Nephron progenitor cell (in vitro differentiated cells): Measurements from ENCODE around the gene XCL1.

ENCODE experiments used
- DNase-seq: peaks from one replicate; pipeline ENCODE4 v3.0.0; 2021
- H3K27ac Mint-ChIP-seq: 2 replicates; pipeline ENCODE4 v1.8.0; 2021; ENCODE audit warnings: mild to moderate bottlenecking, moderate library complexity, mixed read lengths
- H3K27me3 Mint-ChIP-seq: 2 replicates; pipeline ENCODE4 v1.8.0; 2021; ENCODE audit warnings: mild to moderate bottlenecking, low read depth, mixed read lengths; ENCODE audit not compliant: poor library complexity
- H3K36me3 Mint-ChIP-seq: 2 replicates; pipeline ENCODE4 v1.8.0; 2021; ENCODE audit warnings: low read depth, mixed read lengths
- H3K4me1 Mint-ChIP-seq: 2 replicates; pipeline ENCODE4 v1.8.0; 2021; ENCODE audit warnings: mixed read lengths
- H3K4me3 Mint-ChIP-seq: 2 replicates; pipeline ENCODE4 v1.8.0; 2021; ENCODE audit warnings: mild to moderate bottlenecking, moderate library complexity, mixed read lengths
- H3K9me3 Mint-ChIP-seq: 2 replicates; pipeline ENCODE4 v1.8.0; 2021; ENCODE audit warnings: mild to moderate bottlenecking, moderate library complexity, mixed read lengths
- CTCF ChIP-seq: fragments of 200-600 bp; sonication (generic); IDR thresholded peaks from 2 replicates; pipeline ENCODE4 v1.5.0; 2021; ENCODE audit warnings: antibody characterized with exemption

XCL1 gene

DNA sequence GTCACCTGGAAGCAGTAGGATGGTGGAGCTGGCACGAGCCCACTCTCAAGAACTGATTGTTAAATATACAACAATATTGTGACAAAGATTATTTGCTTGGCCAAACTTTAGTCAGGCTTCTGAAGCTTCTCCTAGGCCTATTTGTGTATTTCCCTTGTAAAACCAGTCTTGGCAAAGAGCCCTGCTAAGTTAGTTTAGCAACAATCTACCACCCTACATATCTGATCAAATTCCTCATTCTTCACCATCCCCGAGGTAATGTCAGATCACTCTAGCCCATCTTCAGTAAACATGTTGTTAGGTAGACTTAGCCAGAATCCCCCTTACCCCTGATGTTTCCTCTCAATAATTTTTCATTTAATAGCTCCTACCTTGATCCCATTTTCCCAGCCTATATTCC lies 39.6 kb downstream of the XCL1 start:
- peaks cover 9% of the 10 kb centered on the region for H3K27me3 Mint-ChIP-seq
- no peak overlapping the region for H3K4me3 Mint-ChIP-seq
- no peaks in the 10 kb centered on the region for H3K9me3 Mint-ChIP-seq
- H3K4me1 Mint-ChIP-seq: peaks cover 53% of the 10 kb centered on the region
- no peak overlapping the region for H3K27ac Mint-ChIP-seq
- H3K36me3 Mint-ChIP-seq: no peaks in the 10 kb centered on the region
- DNase-seq: no peak
- TF ChIP-seq CTCF: no peak

- Mint-ChIP-seq H3K27me3 (peaks cover 9% of the 10 kb centered on the region), H3K36me3 (no peaks in the 10 kb centered on the region), H3K9me3 (no peaks in the 10 kb centered on the region), H3K27ac (no peak overlapping the region), H3K4me1 (peaks cover 37% of the 10 kb centered on the region), H3K4me3 (no peak overlapping the region)
- TF ChIP-seq CTCF: no peak
- no peak for DNase-seq
These were observed 41.8 kb downstream of the XCL1 start for GRCh38 chr1:168617974-168618750.

- peaks cover 32% of the 10 kb centered on the region for H3K4me1 Mint-ChIP-seq
- no peaks in the 10 kb centered on the region for H3K36me3 Mint-ChIP-seq
- no peak for TF ChIP-seq CTCF
- no peak for DNase-seq
- no peak overlapping the region for H3K4me3 Mint-ChIP-seq
- no peaks in the 10 kb centered on the region for H3K9me3 Mint-ChIP-seq
- H3K27me3 Mint-ChIP-seq: peaks cover 7% of the 10 kb centered on the region
- H3K27ac Mint-ChIP-seq: no peak overlapping the region
These were observed 42.5 kb downstream of the XCL1 start for GRCh38 chr1:168618886-168619285.

GRCh38 chr1:168621356-168621755 lies 45.0 kb downstream of the XCL1 start:
- Mint-ChIP-seq H3K27ac (no peak overlapping the region), H3K27me3 (no peaks in the 10 kb centered on the region), H3K9me3 (no peaks in the 10 kb centered on the region), H3K4me3 (no peak overlapping the region), H3K36me3 (no peaks in the 10 kb centered on the region), H3K4me1 (peaks cover 14% of the 10 kb centered on the region)
- DNase-seq: no peak
- TF ChIP-seq CTCF: no peak

GRCh38 chr1:168623003-168623828 lies 46.8 kb downstream of the XCL1 start:
- peaks cover 14% of the 10 kb centered on the region for H3K4me1 Mint-ChIP-seq
- H3K27ac Mint-ChIP-seq: no peak overlapping the region
- no peak overlapping the region for H3K4me3 Mint-ChIP-seq
- TF ChIP-seq CTCF: no peak
- no peaks in the 10 kb centered on the region for H3K27me3 Mint-ChIP-seq
- no peak for DNase-seq
- no peaks in the 10 kb centered on the region for H3K36me3 Mint-ChIP-seq
- no peaks in the 10 kb centered on the region for H3K9me3 Mint-ChIP-seq
